ENCODE data around the gene CLSTN1. TPM values are rescaled to one million over a fixed set of nuclear protein-coding genes. Genes with fewer than 3 reads are reported as not detected.
A peak's percentile ranks its signal among the peaks of the same experiment; 100 is the strongest.

The CLSTN1 gene
- total and polyA plus RNA-seq, 10 donors, result 28.8 to 70.7 (median 60.5) TPM

- no peak for TF ChIP-seq POLR2A (IDR thresholded peaks at IDR 0.05)
- no peak for TF ChIP-seq POLR2AphosphoS5 (IDR thresholded peaks at IDR 0.05)
- no peak for TF ChIP-seq CTCF (IDR thresholded peaks at IDR 0.05 in 8 of 11, conservative IDR thresholded peaks at IDR 0.05 in 3 of 11)
- no peak overlapping the region for H3K4me3 ChIP-seq
- H3K27me3 ChIP-seq (replicated peaks in 1 of 7), result no peaks in the 10 kb centered on the region
- peaks cover 0 to 23% (median 0%) of the 10 kb centered on the region in 6 donors for H3K36me3 ChIP-seq
- no peaks in the 10 kb centered on the region for H3K9me3 ChIP-seq
- peak; percentile 20 for DNase-seq
- intact Hi-C loops (cut with DNase I; ENCODE audit: low total_unique reads), result no loop called here
- peaks cover 0 to 29% (median 2%) of the 10 kb centered on the region in 6 donors for H3K4me1 ChIP-seq
- 87 to 91% (median 89%) methylated on average over 9 of the region's 9 CpGs for WGBS, 5 donors
- H3K27ac ChIP-seq, result no peak overlapping the region
Measured at GRCh38 chr1:9761855-9762254, 61.9 kb downstream of the CLSTN1 start.

GRCh38 chr1:9760824-9761223 lies 62.9 kb downstream of the CLSTN1 start:
- H3K4me1 ChIP-seq, result peaks cover 0 to 20% (median 5%) of the 10 kb centered on the region in 6 donors
- H3K36me3 ChIP-seq, result peaks cover 0 to 21% (median 0%) of the 10 kb centered on the region in 6 donors
- H3K4me3 ChIP-seq, result no peak overlapping the region
- intact Hi-C loops (cut with DNase I; ENCODE audit: low total_unique reads), result no loop called here
- no peaks in the 10 kb centered on the region for H3K27me3 ChIP-seq (replicated peaks in 1 of 7)
- H3K9me3 ChIP-seq, result no peaks in the 10 kb centered on the region
- TF ChIP-seq POLR2AphosphoS5 (IDR thresholded peaks at IDR 0.05) (no peak), CTCF (IDR thresholded peaks at IDR 0.05 in 8 of 11, conservative IDR thresholded peaks at IDR 0.05 in 3 of 11) (no peak), POLR2A (IDR thresholded peaks at IDR 0.05) (no peak)
- WGBS, 5 donors, result 93 to 98% (median 97%) methylated on average over 6 of the region's 6 CpGs
- no peak for DNase-seq
- no peak overlapping the region for H3K27ac ChIP-seq

- Histone ChIP-seq H3K36me3 (peaks cover 0 to 28% (median under 1%) of the 10 kb centered on the region in 6 donors), H3K4me1 (peaks cover 0 to 13% (median 5%) of the 10 kb centered on the region in 6 donors), H3K27ac (no peak overlapping the region), H3K27me3 (replicated peaks in 1 of 7) (no peaks in the 10 kb centered on the region), H3K4me3 (no peak overlapping the region), H3K9me3 (no peaks in the 10 kb centered on the region)
- no peak for DNase-seq
- intact Hi-C loops (cut with DNase I; ENCODE audit: low total_unique reads), result no loop called here
- 75 to 94% (median 90%) methylated on average over 2 of the region's 2 CpGs for WGBS, 5 donors
- TF ChIP-seq CTCF (IDR thresholded peaks at IDR 0.05 in 8 of 11, conservative IDR thresholded peaks at IDR 0.05 in 3 of 11), result no peak
- TF ChIP-seq POLR2A (IDR thresholded peaks at IDR 0.05), result no peak
- no peak for TF ChIP-seq POLR2AphosphoS5 (IDR thresholded peaks at IDR 0.05)
Measured at GRCh38 chr1:9759939-9760338, 63.8 kb downstream of the CLSTN1 start.

GRCh38 chr1:9758559-9759121 lies 65.1 kb downstream of the CLSTN1 start:
- H3K9me3 ChIP-seq, result no peaks in the 10 kb centered on the region
- WGBS, 5 donors, result 93 to 96% (median 95%) methylated on average over 10 of the region's 10 CpGs
- intact Hi-C loops (cut with DNase I; ENCODE audit: low total_unique reads), result no loop called here
- peaks cover 0 to 13% (median 5%) of the 10 kb centered on the region in 6 donors for H3K4me1 ChIP-seq
- H3K36me3 ChIP-seq, result peaks cover 0 to 41% (median 13%) of the 10 kb centered on the region in 6 donors
- TF ChIP-seq CTCF (IDR thresholded peaks at IDR 0.05 in 8 of 11, conservative IDR thresholded peaks at IDR 0.05 in 3 of 11) (no peak), POLR2A (IDR thresholded peaks at IDR 0.05) (no peak), POLR2AphosphoS5 (IDR thresholded peaks at IDR 0.05) (no peak)
- H3K27me3 ChIP-seq (replicated peaks in 1 of 7), result no peaks in the 10 kb centered on the region
- peak; percentile 19 for DNase-seq
- H3K4me3 ChIP-seq, result no peak overlapping the region
- H3K27ac ChIP-seq, result no peak overlapping the region

All from spleen (tissue), 11 donors.